GM12878 (cell line): Measurements from ENCODE around the gene UBXN11. TPM values are rescaled to one million over a fixed set of nuclear protein-coding genes. Genes with fewer than 3 reads are reported as not detected.

Experiments
- NFIC ChIP-seq: IDR thresholded peaks from 2 replicates; pipeline ENCODE4 v1.6.1; 2012; ENCODE audit warnings: low read depth, mild to moderate bottlenecking, inconsistent platforms, low read length, moderate library complexity
- NFXL1 ChIP-seq: fragments of 450-650 bp; IDR thresholded peaks from 2 replicates; pipeline ENCODE4 v1.6.1; 2017; ENCODE audit warnings: antibody characterized with exemption, mild to moderate bottlenecking, borderline replicate concordance
- NR2C1 ChIP-seq: fragments of 450-650 bp; IDR thresholded peaks from 2 replicates; pipeline ENCODE4 v1.6.1; 2017; ENCODE audit warnings: antibody characterized with exemption, mild to moderate bottlenecking, moderate library complexity
- RB1 ChIP-seq: fragments of 450-650 bp; formaldehyde crosslinking; IDR thresholded peaks from 2 replicates; pipeline ENCODE4 v1.6.1; 2017; ENCODE audit warnings: mild to moderate bottlenecking, borderline replicate concordance
- TCF12 ChIP-seq: IDR thresholded peaks from 2 replicates; pipeline ENCODE4 v1.6.1; 2011; ENCODE audit warnings: low read depth, mild to moderate bottlenecking, low read length
- polyA plus RNA-seq, 11 experiments: library from polyadenylated mRNA; depleted of rRNA in 4 of 11; unstranded in 6 of 11; stranded (reverse) in 5 of 11; fragments of >200 nt; fragmentation: Nextera tagmentation in 4 of 11; fragmentation: Illumina TruSeq in 1 of 11; extraction: Ambion mirVana in 4 of 11; extraction: Trizol in 1 of 11; gene quantifications; 1 replicate in 1 of 11; 2 replicates in 10 of 11; pipeline versions ENCODE4 v1.2.1 to v1.2.3, GENCODE V29; 2011 to 2016; ENCODE audit warnings: inconsistent platforms in 2 of 11, missing spikeins in 2 of 11, low read depth in 1 of 11
- total RNA-seq, 4 experiments: library from RNA; depleted of rRNA in 3 of 4; stranded (reverse); fragments of >200 nt in 3 of 4; fragmentation: Illumina TruSeq in 1 of 4; extraction: Trizol in 1 of 4; gene quantifications; 2 replicates each; pipeline versions ENCODE4 v1.2.1 to v1.2.3, GENCODE V29; 2013 to 2021
- TF ChIP-seq, protein P1 (sequence below): fragments of 450-650 bp; IDR thresholded peaks from 2 replicates; pipeline ENCODE4 v1.6.1; 2018; ENCODE audit warnings: mild to moderate bottlenecking, low read depth, moderate library complexity; ENCODE audit not compliant: partially characterized antibody
- TF ChIP-seq, protein P2 (sequence below): IDR thresholded peaks from 2 replicates; pipeline ENCODE4 v1.6.1; 2011; ENCODE audit warnings: borderline replicate concordance, low read depth, mild to moderate bottlenecking, moderate library complexity, low read length; ENCODE audit not compliant: insufficient read depth, poor library complexity, severe bottlenecking

Gene UBXN11
- total and polyA plus RNA-seq, 10 of the 15 experiments (the other 5 are each of a cell fraction or from before 2014, with no cell fraction given): 0.32 to 34.4 (median 9.6) TPM

DNA sequence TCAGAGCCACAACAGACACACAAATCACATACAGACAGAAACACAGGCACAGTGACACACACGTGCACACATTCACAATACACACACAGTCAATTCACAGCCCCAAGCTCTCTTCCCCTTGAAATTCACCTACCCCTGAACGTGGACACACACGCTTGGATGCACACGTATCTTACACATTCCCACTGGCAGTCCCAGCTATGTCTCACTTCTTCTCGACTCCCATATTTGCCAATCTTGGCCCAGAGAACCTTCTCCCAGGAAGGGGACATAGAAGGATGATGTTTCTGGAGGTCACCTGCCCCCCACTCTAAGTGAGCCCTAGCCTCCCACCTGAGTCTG lies 45.9 kb upstream of the UBXN11 start (continued):
- TF ChIP-seq, protein P1, sequence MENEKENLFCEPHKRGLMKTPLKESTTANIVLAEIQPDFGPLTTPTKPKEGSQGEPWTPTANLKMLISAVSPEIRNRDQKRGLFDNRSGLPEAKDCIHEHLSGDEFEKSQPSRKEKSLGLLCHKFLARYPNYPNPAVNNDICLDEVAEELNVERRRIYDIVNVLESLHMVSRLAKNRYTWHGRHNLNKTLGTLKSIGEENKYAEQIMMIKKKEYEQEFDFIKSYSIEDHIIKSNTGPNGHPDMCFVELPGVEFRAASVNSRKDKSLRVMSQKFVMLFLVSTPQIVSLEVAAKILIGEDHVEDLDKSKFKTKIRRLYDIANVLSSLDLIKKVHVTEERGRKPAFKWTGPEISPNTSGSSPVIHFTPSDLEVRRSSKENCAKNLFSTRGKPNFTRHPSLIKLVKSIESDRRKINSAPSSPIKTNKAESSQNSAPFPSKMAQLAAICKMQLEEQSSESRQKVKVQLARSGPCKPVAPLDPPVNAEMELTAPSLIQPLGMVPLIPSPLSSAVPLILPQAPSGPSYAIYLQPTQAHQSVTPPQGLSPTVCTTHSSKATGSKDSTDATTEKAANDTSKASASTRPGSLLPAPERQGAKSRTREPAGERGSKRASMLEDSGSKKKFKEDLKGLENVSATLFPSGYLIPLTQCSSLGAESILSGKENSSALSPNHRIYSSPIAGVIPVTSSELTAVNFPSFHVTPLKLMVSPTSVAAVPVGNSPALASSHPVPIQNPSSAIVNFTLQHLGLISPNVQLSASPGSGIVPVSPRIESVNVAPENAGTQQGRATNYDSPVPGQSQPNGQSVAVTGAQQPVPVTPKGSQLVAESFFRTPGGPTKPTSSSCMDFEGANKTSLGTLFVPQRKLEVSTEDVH: no peak
- TF ChIP-seq NR2C1 (no peak), TCF12 (no peak), NFXL1 (no peak), RB1 (no peak), NFIC (no peak)
- TF ChIP-seq, protein P2, sequence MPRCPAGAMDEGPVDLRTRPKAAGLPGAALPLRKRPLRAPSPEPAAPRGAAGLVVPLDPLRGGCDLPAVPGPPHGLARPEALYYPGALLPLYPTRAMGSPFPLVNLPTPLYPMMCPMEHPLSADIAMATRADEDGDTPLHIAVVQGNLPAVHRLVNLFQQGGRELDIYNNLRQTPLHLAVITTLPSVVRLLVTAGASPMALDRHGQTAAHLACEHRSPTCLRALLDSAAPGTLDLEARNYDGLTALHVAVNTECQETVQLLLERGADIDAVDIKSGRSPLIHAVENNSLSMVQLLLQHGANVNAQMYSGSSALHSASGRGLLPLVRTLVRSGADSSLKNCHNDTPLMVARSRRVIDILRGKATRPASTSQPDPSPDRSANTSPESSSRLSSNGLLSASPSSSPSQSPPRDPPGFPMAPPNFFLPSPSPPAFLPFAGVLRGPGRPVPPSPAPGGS: no peak
